HG03039 (cell line): Measurements from ENCODE around the gene AEN.

Source experiments
- ATAC-seq: cut with Tn5 transposase; IDR thresholded peaks from one replicate; pipeline ENCODE4 v1.9.1; 2021; ENCODE audit warnings: mild to moderate bottlenecking, moderate library complexity; ENCODE audit not compliant: unreplicated experiment

Gene AEN

GRCh38 chr15:88648357-88649214, 27.4 kb downstream of the AEN start:
- no peak for ATAC-seq

DNA sequence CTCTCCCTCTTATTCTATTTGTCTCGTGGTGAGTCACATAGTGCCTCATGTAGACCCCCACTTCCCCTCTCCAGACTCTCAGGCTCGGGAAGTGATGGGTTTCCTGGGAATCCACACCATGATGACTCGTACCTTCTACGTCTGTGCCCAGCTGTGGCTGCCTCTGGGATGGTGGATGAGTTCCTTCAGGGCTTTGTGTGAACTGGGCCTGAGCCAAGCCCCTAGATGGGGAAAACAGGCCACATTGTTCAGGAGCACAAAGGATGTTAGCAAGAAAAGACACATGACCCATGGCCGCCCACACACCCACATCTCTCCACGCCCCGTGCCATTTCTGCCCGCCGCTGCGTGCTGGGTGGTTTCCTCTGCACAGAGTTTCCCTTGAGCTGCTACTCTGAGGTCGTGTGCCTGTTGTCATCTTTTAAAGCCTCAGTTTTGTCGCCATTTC, 28.2 kb downstream of the AEN start:
- peak; percentile 58 for ATAC-seq

- ATAC-seq, result no peak
Observed at GRCh38 chr15:88649753-88650551, 28.8 kb downstream of the AEN start.

GRCh38 chr15:88650556-88650955, 29.4 kb downstream of the AEN start:
- ATAC-seq, result no peak

DNA sequence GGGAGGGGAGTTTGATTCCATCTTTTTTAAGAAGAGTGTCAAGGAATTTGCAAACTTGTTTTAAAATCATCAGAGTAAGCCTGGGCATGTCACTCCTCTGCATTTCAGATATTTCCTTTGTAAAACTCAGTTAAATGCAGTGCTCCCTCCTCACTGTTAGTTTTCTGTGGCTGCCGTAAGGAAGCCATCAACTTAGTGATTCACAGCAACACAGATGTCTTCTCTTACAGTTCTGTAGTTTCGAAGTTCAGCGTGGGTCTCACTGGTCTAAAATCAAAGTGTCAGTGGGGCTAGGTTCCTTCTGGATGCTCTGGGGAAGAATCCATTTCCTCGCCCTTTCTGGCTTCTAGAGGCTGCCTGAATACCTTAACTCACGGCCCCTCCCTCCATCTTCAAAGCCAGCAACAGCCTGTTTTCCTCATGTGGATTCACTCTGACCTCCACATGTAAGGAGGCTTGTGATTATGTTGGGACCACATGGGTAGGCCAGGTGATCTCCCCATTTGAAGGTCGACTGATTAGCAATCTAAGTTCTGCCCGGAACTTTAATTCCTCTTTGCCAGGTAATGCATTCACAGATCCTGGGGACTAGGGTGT, 30.1 kb downstream of the AEN start:
- no peak for ATAC-seq

GRCh38 chr15:88651971-88652370, 30.8 kb downstream of the AEN start:
- no peak for ATAC-seq

DNA sequence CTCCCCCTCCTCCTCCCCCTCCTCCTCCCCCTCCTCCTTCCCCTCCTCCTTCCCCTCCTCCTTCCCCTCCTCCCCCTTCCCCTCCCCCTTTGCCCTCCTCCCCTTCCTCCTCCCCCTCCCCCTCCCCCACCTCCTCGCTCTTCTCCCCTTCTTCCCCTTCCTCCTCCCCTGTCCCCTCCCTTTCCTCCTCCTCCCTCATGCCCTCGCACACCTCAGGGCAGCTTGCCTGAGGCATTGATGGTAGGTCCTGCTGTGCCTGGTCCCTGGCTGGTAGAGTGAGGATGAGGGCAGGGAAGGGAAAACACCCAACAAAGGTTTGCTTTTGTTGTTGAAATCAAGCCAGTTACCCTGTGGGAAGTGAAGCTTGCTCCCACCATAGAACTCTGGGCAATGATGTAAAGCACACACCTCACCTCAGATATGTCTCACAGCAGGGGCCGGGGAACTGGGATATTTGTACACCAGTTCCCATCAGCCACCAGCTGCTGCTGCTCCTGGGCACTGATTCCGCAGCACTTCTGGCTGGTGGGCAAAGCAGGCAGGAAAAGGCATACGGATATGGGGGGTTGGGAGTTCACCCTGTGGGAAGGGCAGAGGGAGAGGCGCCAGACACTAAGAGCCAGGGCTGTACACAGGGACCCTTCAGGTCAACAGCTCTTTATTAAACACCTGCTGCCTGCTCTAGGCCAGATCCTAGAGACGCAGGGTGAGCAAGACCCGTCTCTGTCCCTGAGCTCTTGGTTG, 31.5 kb downstream of the AEN start:
- no peak for ATAC-seq

- ATAC-seq, result no peak
Observed at GRCh38 chr15:88653200-88654064, 32.3 kb downstream of the AEN start.

GRCh38 chr15:88654430-88655102, 33.4 kb downstream of the AEN start:
- ATAC-seq, result no peak

DNA sequence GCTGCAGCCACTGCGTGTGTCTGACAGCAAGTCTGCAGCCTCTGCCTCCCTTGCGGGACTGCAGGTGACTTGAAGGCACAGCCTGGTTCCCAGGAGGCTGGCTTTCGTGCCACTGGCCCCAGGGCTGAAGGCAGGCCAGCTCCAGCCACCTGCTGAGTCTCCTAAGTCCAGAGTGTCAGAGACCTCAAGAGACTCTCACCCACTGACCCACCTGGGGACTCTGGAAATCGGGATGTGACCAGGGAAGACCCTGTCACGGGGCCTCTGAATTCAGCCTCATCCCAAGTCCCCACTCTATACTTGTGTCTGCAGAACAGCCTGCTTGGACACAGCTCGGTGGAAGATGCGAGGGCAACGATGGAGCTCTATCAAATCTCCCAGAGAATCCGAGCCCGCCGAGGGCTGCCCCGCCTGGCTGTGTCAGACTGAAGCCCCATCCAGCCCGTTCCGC, 34.0 kb downstream of the AEN start:
- ATAC-seq, result no peak

DNA sequence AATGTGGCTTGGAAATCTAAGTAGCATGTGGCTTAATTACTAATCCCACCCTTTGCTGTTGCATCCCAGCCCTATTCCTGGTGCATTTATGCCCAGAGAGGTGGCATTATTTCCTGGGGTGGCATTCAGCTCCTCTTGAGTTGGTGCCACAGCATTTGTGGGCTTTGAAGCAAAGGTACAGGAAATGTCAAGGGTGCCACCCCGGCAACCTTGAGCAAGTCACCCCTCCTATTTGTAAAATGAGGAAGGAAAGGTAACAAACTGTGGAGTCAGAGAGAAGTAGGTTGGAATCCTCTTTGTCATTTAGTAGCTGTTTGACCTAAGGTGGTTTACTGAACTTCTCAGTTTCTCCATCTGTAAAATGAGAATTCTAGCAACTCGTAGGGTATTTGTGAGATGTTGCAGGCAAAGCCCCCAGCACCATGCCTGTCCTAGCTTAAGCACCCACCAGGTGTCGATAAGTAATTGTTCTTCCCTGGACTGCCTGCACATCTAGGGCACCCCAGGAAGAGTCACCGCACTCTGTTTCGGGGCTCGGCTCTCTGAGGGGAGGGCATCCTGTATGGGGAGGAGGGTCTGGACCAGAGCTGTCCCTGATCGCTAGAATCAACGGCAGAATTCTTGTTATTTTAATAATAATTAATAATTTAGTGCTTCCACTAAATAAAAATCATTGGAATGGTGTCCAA, 34.8 kb downstream of the AEN start:
- no peak for ATAC-seq

GRCh38 chr15:88656760-88657221, 35.7 kb downstream of the AEN start:
- ATAC-seq, result peak; percentile 77

GRCh38 chr15:88657326-88658069, 36.4 kb downstream of the AEN start:
- ATAC-seq, result no peak

DNA sequence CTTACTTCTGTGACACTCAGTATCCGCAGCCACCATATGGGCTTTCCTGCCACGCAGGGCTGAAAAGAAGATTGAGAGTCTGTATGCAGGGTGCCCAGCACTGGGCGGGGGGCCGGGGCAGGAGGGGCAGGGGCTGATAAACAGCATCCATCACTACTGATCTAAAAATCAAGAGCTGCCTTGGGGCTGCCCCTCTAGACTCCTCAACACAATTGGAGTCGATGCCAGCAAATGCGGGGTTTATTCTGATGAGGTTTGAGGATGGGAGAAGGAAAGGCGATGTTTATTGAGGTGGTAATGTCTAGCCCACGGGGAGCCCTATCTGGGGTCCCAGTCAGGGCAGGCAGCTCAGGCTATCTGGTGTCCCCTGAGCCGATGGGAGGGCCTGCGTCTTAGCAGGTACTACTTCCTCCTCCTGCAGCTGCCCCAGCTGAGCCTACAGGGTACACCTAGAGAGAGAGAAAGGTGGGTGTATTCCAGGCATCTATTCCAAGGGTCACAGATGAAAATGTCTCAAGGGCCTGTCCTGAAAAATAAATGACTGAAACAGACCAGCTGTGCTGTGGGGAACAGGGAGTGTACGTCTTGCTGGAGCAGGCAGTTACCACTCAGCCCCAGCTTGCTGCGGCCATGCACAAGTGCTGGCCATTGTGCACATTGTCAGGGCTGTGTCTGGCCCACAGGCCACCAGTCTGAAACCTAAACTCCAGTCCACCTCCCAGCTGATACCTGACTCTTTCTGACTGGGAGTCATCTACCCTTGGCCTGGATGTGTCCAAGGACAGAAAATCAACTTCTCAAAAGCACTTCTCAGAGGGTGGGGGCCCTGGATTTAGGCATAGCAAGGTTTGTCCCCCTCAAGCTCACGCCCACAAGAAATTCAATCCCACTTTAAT, 37.2 kb downstream of the AEN start:
- no peak for ATAC-seq

GRCh38 chr15:88658972-88659931, 38.1 kb downstream of the AEN start:
- ATAC-seq, result no peak
